Effector memory CD4-positive, alpha-beta T cell (primary cell): ENCODE results near the gene SLC7A7.
"Not testable (repeated sequence)": the region's sequence is repeated elsewhere in the genome, so short reads cannot be mapped to it uniquely, and the experiment has no call there.

Experiments used
- DNase-seq, 3 donors: peaks; one replicate each; pipeline ENCODE4 v3.0.0-alpha.2; 2020
- H3K27ac ChIP-seq: 2 replicates; pipeline ENCODE4 v1.7.0; 2013; ENCODE audit warnings: mild to moderate bottlenecking, low read length, moderate library complexity; ENCODE audit not compliant: insufficient read depth, poor library complexity, severe bottlenecking
- H3K27me3 ChIP-seq: replicated peaks from 2 replicates; pipeline ENCODE4 v1.7.0; 2013; ENCODE audit warnings: mild to moderate bottlenecking, low read length; ENCODE audit not compliant: insufficient read depth, control insufficient read depth, poor library complexity, severe bottlenecking
- H3K36me3 ChIP-seq: 2 replicates; pipeline ENCODE4 v1.7.0; 2013; ENCODE audit warnings: mild to moderate bottlenecking, low read length, moderate library complexity; ENCODE audit not compliant: control insufficient read depth, insufficient read depth
- H3K4me1 ChIP-seq: 2 replicates; pipeline ENCODE4 v1.7.0; 2013; ENCODE audit warnings: low read length, mild to moderate bottlenecking; ENCODE audit not compliant: control insufficient read depth, insufficient read depth, poor library complexity, severe bottlenecking
- H3K4me3 ChIP-seq: 2 replicates; pipeline ENCODE4 v1.7.0; 2013; ENCODE audit warnings: low read length, low read depth, mild to moderate bottlenecking; ENCODE audit not compliant: insufficient read depth, poor library complexity, severe bottlenecking
- H3K9me3 ChIP-seq: 2 replicates; pipeline ENCODE4 v1.7.0; 2013; ENCODE audit warnings: mild to moderate bottlenecking, low read length, moderate library complexity; ENCODE audit not compliant: control insufficient read depth

The SLC7A7 gene

DNA sequence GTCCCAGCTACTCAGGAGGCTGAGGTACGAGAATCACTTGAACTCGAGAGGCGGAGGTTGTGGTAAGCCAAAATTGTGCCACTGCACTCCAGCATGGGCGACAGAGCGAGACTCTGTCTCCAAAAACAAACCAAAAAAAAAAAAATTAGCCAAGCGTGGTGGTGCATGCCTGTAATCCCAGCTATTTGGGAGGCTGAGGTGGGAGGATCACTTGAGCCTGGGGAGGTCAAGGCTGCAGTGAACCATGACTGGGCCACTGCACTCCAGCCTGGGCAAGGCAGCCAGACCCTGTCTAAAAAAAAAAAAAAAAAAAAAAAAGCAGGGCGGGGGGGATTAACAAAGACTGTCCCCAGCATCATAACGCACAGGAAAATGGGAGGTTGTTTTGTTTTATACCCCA, 38.4 kb downstream of the SLC7A7 start:
- not testable (repeated sequence) for H3K9me3 ChIP-seq, H3K27ac ChIP-seq, DNase-seq, H3K27me3 ChIP-seq, H3K4me1 ChIP-seq, H3K36me3 ChIP-seq, H3K4me3 ChIP-seq

GRCh38 chr14:22776215-22776614, 39.0 kb downstream of the SLC7A7 start:
- Histone ChIP-seq H3K27ac (no peak overlapping the region), H3K4me3 (no peak overlapping the region), H3K9me3 (no peaks in the 10 kb centered on the region), H3K27me3 (no peaks in the 10 kb centered on the region), H3K4me1 (no peaks in the 10 kb centered on the region), H3K36me3 (peaks cover 10% of the 10 kb centered on the region)
- no peak for DNase-seq

- Histone ChIP-seq H3K36me3 (peaks cover 30% of the 10 kb centered on the region), H3K27ac (no peak overlapping the region), H3K9me3 (no peaks in the 10 kb centered on the region), H3K4me1 (no peaks in the 10 kb centered on the region), H3K27me3 (no peaks in the 10 kb centered on the region), H3K4me3 (no peak overlapping the region)
- no peak for DNase-seq
Measured at GRCh38 chr14:22774011-22774706, 41.1 kb downstream of the SLC7A7 start.

GRCh38 chr14:22773162-22774010, 41.8 kb downstream of the SLC7A7 start:
- no peaks in the 10 kb centered on the region for H3K27me3 ChIP-seq
- peaks cover 35% of the 10 kb centered on the region for H3K36me3 ChIP-seq
- H3K4me3 ChIP-seq = no peak overlapping the region
- no peaks in the 10 kb centered on the region for H3K9me3 ChIP-seq
- peaks cover under 1% of the 10 kb centered on the region for H3K4me1 ChIP-seq
- no peak for DNase-seq
- no peak overlapping the region for H3K27ac ChIP-seq

- Histone ChIP-seq H3K4me1 (peaks cover 6% of the 10 kb centered on the region), H3K27me3 (no peaks in the 10 kb centered on the region), H3K4me3 (no peak overlapping the region), H3K9me3 (no peaks in the 10 kb centered on the region), H3K27ac (no peak overlapping the region), H3K36me3 (peaks cover 37% of the 10 kb centered on the region)
- DNase-seq = no peak
Measured at GRCh38 chr14:22772725-22773124, 42.5 kb downstream of the SLC7A7 start.

- Histone ChIP-seq H3K27me3 (no peaks in the 10 kb centered on the region), H3K4me3 (no peak overlapping the region), H3K4me1 (peaks cover 14% of the 10 kb centered on the region), H3K27ac (no peak overlapping the region), H3K36me3 (peaks cover 37% of the 10 kb centered on the region), H3K9me3 (no peaks in the 10 kb centered on the region)
- DNase-seq = no peak
Measured at GRCh38 chr14:22770481-22771187, 44.6 kb downstream of the SLC7A7 start.

- Histone ChIP-seq H3K27me3 (no peaks in the 10 kb centered on the region), H3K27ac (no peak overlapping the region), H3K4me1 (peaks cover 14% of the 10 kb centered on the region), H3K4me3 (no peak overlapping the region), H3K36me3 (peaks cover 37% of the 10 kb centered on the region), H3K9me3 (no peaks in the 10 kb centered on the region)
- DNase-seq = no peak
Measured at GRCh38 chr14:22769369-22769768, 45.9 kb downstream of the SLC7A7 start.

DNA sequence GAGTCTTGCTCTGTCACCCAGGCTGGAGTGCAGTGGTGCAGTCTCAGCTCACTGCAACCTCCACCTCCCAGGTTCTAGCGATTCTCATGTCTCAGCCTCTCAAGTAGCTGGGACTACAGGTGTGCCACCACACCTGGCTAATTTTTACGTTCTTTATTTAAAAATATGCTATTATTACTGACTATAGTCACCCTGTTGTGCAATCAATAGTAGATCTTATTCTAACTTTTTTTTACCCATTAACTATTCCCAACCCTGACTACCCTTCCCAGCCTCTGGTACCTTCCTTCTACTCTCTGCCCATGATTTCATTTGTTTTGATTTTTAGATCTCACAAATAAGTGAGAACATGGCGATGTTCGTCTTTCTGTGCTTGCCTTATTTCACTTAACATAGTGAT, 46.3 kb downstream of the SLC7A7 start:
- no peaks in the 10 kb centered on the region for H3K9me3 ChIP-seq
- DNase-seq = no peak
- H3K4me1 ChIP-seq = peaks cover 14% of the 10 kb centered on the region
- no peak overlapping the region for H3K27ac ChIP-seq
- H3K4me3 ChIP-seq = no peak overlapping the region
- no peaks in the 10 kb centered on the region for H3K27me3 ChIP-seq
- H3K36me3 ChIP-seq = peaks cover 37% of the 10 kb centered on the region

DNA sequence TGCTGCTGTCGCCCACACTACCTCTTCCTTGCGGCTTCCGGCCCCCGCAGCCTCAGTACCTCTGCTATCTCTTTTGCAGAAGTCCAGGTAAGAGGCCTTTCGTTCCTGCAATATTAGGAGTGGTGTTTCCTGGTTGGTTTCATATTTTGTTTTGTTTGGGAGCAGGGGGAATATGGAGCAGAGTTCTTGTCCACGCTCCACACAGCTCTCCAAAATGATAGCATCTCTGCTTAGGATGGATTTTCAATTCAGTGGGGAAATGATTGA, 48.0 kb downstream of the SLC7A7 start:
- Histone ChIP-seq H3K36me3 (peaks cover 33% of the 10 kb centered on the region), H3K27me3 (no peaks in the 10 kb centered on the region), H3K9me3 (no peaks in the 10 kb centered on the region), H3K4me1 (peaks cover 14% of the 10 kb centered on the region), H3K4me3 (peak overlapping the region; percentile 99), H3K27ac (peak overlapping the region; percentile 93)
- no peak for DNase-seq
